GM18951 (cell line): ENCODE measurements around the gene DMD.
"Not testable (repeated sequence)": the region's sequence is repeated elsewhere in the genome, so short reads cannot be mapped to it uniquely, and the experiment has no call there.

ENCODE experiments used
- POLR2A ChIP-seq: IDR thresholded peaks from 4 replicates; pipeline ENCODE4 v1.6.1; 2011; ENCODE audit warnings: mild to moderate bottlenecking; ENCODE audit not compliant: insufficient read length, insufficient read depth; ENCODE audit errors: extremely low read depth
- in situ Hi-C: fragments of 300-500 bp; cut with MboI; formaldehyde crosslinking; loops from one replicate; pipeline ENCODE4 v1.12.0; 2022; ENCODE audit warnings: low sequenced_read_pairs, mixed read lengths, inconsistent platforms; ENCODE audit not compliant: unreplicated experiment

The DMD gene

DNA sequence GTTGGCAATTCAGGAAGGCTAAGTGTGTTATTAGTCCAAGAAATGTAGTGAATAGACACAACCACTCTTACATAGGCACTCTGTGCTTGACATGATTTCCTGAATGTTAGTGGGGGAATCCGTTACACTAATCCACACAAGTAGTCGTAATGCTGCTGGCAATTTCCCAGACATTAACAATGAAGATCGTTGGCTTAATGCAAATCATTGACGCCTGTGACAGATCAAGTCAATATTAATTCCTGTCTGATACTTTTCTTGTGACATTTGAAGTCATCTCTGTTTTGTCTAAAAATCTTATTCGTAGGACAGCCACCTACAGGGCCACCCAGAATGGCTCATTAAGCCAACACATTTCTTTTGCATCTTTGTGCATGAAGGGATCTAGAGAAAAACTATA, 1200.4 kb downstream of the DMD start:
- in situ Hi-C loops = no loop called here
- no peak for TF ChIP-seq POLR2A

DNA sequence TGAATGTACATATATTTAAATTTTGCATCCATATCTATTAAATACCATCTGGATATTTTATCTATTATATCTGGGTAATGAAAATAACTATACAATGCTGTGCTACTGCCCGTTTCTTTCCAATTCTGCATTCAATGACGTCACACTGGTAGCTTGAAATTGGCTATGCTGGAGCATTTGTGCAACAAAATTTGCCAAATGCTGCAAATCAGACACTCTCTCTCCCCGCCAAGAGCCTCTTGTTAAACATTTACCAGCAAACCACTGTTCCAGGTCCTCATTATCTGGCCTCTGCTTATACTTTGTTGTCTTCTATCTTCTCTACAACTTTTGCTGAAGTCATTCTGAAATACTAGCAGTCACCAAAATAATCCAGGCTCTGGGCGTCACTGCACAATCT, 1201.1 kb downstream of the DMD start:
- in situ Hi-C loops = no loop called here
- no peak for TF ChIP-seq POLR2A

DNA sequence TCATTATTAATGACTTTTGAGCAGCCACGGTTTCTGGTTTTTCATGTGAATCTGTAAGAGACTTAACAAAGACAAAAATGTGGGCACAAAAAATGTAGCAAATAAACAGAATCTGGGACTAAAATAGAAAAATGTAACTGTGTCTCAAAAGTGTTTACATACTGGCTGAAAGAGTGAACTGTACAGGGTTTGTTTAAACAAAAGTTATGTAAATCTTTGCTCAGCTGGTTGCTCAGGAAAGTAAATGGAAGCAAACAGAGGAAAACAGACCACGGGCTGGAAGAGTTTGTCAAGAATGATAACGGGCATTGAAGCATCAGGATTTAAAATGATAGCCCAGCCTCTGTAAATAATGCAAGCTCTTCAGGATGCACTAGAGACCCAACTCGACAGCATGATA, 1217.7 kb downstream of the DMD start:
- in situ Hi-C loops = no loop called here
- TF ChIP-seq POLR2A = no peak

DNA sequence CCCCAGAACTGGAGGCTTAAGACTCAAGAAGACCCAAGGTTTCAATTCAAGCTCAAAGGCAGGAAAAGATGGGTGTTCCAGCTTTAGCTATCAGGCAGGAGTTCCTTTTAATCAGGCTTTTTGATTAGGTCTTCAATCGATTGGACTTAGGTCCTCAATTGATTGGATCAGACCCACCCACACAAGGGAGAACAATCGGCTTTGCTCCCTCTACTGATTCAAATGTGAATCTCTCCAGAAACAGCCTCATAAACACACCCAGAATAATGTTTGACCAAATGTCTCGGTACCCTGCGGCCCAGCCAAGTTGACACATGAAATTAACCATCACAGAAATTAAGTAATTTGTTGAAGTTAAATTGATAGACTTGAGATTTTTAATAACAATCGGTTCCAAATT, 1222.4 kb downstream of the DMD start:
- no peak for TF ChIP-seq POLR2A
- in situ Hi-C loops = no loop called here

DNA sequence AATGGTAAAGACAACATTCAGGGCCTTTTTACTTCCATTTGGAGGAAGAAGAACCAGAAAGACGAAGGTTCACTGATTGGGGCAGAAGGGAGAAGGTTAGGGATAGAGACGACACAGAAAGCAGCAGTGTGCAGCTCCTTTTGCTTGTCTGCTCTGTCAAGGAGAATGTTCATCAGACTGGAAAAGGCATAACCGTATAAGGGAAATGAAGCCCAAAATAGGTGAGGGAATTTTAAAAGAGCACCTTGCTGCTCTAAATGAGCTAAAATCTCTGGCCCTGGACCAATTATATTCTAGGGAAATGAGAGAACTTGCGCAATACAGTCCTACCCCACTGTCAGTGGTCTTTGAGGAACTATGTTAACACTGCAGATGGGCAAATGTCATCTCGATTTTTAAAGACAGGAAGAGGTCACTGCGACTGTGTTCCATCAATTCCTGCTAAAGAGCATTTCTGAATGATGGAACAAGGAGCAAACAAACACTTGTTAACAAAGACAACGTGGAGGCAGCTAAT, 1229.7 kb downstream of the DMD start:
- in situ Hi-C loops = no loop called here
- no peak for TF ChIP-seq POLR2A

DNA sequence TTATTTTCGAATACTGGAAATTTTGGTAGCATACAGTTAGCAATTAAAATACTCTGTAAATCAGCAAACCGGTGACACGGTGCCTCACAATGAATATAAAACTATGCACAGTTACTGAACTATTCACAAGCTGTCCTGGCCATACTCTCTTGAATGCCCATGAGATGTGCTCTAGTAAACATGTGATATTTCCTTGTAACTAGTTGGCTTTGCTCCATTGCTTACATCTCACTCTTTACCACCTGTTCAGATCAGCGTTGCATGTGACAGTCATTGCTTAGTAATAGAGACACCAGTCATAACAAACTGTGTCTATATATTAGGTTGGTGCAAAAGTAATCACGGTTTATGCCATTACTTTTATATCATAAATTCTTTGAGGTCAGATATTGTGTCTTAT, 1241.6 kb downstream of the DMD start:
- in situ Hi-C loops = no loop called here
- TF ChIP-seq POLR2A = no peak

DNA sequence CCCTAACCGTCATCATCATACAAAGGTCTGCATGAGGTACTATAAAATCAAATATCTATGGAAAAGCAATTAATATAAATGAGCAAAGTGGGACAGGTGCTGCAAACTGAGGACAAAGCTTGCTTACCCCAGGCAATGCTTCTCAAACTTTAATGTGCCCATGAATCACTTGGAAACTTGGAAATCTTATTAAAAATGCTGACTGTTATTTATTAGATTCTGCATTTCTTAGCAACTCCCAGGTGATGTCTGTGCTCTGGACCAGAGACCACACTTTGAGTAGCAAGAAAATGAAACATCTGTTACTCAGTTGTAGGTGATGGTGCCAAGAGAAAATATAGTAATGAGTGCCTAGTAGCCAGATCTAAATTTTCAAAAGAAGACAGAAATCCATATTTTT, 1249.1 kb downstream of the DMD start:
- no peak for TF ChIP-seq POLR2A
- in situ Hi-C loops = no loop called here

DNA sequence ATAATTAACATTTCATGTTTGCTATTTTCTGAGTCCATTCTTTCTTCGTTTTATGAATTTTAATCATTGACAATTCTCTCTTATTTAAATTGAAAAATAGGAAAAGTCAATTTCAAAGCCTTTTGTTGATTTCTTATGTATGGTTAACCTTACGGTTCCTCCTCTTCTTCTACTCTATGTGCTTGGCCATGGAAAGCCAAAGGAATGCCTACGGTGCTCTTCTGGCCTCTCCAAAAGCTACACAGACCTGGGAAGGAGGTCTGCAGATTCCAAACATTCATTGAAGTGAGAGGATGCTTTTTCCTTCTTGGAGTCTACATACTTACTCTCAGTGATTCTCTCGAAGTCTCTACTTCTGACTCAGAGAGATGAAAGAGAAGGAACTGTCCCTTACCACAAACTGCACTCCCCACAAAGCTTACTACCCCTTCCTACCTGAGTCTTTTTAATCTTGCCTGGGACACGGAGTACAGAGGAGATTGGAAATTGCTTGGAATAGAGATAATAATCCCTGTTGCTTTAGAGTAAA, 1276.4 kb downstream of the DMD start:
- in situ Hi-C loops = no loop called here
- no peak for TF ChIP-seq POLR2A

DNA sequence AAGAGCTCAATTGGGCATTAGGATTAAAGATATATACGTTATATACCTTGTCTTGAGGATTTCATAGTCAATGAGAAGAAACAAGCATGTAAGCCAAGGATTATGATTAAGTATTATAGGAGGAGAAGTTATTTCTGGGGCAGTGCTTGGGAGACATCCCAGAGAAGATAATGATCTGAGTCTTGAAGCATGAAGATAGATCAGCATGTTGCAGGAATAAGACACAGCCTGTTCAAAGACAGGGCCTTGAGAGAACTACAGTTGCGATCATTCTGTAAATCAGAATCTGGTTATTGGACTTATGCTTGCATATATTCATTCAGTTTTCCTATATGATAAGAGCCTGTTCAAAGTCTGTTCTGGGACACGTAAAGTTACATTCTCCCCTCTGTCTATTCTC, 1277.3 kb downstream of the DMD start:
- in situ Hi-C loops = no loop called here
- TF ChIP-seq POLR2A = no peak

DNA sequence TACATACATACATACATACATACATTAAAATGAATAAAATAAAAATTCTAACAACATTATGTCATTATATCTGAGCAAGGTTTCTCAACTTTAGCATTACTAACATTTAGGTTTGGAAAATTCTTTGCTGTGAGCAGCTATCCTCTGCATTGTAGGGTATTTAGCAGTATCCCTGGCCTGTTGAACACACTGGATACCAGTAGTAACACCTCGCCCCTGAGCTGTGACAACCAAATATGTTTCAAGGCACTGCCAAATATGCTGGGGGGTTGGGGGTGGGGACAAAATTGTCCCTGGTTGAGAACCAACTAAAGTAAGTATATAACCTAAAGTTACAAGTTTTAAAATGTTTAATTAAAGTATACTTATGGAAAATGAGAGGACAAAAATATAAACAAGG, 1278.6 kb downstream of the DMD start:
- in situ Hi-C loops = no loop called here
- TF ChIP-seq POLR2A = no peak

DNA sequence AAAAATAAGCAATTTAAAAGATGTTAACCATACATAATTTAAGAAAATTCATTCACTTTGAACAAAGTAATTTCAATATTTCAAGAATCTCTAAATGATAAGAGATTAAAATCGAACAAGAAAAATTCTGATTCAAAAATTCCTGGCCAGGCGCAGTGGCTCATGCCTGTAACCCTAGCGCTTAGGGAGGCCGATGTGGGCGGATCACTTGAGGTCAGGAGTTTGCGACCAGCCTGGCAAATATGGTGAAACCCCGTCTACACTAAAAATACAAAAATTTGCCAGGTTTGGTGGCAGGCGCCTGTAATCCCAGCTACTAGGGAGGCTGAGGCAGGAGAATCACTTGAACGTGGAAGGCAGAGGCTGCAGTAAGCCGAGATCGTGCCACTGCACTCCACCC, 1279.0 kb downstream of the DMD start:
- in situ Hi-C loops = not testable (repeated sequence)

DNA sequence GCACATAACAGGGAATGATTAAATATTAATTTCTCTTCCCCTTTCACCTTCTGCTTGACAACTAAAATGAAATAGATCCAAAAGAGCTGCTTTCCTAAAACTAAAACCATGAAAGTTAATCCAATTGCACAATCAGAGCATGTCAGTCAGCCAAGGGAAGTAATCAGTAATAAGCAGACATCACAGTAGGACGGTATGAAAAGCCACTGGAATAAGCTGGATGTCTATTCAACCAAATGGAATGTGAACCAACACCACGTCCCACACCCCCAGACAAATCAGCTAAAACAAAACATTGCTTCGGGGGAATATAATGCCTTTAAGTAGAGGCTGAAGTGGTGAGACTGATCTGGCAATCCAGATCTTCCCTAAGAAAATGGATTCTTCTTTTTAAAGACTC, 1280.1 kb downstream of the DMD start:
- in situ Hi-C loops = no loop called here
- TF ChIP-seq POLR2A = no peak

DNA sequence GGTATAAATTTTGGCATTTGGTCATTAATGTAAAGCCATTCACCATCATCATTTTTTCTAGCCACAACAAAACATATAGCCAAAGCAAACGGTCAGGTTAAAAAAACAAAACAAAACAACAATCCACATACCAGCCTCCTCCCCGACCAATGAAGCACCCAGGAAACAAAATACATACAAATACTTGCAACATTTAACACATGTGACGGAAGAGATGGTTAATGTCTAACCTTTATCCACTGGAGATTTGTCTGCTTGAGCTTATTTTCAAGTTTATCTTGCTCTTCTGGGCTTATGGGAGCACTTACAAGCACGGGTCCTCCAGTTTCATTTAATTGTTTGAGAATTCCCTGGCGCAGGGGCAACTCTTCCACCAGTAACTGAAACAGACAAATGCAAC, 1282.0 kb downstream of the DMD start:
- TF ChIP-seq POLR2A = no peak
- in situ Hi-C loops = no loop called here

DNA sequence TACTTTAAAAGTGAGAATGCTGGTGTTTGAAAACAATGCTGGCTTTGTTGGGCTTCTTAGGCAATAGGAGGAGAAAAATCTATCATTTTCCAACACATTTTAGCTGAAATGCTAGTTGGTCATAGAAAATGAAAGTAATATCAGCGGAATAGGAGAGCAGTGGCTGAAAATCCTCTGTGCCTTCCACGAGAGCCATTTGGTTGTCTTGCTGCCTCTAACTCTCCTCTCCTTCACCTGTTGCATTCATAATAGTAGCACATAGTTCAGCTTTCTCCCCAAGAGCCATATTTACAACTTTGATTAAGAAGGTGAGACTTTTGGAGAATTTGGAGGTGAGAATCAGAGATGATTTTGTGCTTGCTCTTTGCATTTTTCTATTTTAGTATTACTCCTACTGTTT, 1290.1 kb downstream of the DMD start:
- TF ChIP-seq POLR2A = no peak
- in situ Hi-C loops = no loop called here

DNA sequence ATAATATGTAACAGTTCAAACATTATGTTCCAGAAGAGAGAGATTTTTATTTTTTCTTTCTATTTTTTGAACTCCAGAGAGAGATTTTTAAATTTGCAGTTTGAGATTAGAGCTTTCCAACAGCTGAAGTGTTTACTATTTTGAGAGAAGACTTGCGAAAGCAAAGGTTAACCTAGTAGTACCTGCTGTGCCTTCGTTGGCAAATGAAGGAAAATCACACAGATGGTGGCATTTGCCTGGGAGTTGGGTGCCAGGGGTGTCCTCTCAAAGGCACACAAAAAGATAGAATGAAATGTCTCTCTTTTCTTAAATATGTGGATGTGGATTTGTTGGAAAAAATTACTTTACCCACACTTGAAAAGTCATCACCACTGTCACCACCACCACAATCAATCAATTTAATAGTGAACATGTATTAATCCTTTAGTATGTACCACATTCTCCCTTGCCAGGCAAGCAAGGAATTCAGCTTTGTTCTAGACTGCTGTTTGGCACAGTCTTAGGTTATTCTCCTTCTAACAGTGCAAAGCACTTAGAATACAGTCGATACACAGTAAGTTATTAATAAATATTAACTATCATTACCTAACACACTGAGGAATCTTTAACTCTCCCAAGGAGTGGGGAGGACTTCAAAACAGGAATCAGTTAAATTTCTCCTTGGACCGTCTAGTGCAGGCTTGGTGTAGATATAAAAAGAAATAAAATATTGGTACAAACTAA, 1301.3 kb downstream of the DMD start:
- TF ChIP-seq POLR2A = no peak
- in situ Hi-C loops = no loop called here

DNA sequence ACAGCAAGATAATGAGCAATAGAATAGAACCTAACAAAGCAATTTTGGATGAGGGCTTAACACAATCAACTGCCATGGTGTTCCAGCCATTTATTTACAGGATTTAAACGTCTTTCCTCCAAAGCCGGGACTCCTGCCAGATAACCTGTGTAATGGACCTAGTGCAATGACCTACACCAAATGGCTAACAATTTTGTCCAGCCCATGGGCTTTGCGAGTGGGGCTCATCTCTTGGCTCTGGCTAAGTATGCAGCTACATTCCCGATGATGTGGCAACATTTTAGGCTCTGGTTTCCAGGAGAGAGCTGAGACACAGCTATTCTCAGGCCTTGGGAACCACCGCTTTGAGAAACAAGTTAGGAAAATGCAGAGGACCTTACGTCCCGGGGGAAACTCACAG, 1317.2 kb downstream of the DMD start:
- in situ Hi-C loops = no loop called here
- no peak for TF ChIP-seq POLR2A
